ENCODE results near the gene P4HA3.

The P4HA3 gene

GRCh38 chr11:74225565-74225964 lies 85.9 kb downstream of the P4HA3 start:
- no peak overlapping the region for H3K9ac ChIP-seq (ENCODE audit: low read depth, low read length)
- no peaks in the 10 kb centered on the region for H3K4me1 ChIP-seq (ENCODE audit: insufficient read depth, low read length)
- H3K9me3 ChIP-seq (ENCODE audit: control insufficient read depth, insufficient read depth, low read length): no peaks in the 10 kb centered on the region
- H3K36me3 ChIP-seq (ENCODE audit: insufficient read depth, low read length): no peaks in the 10 kb centered on the region; the same call in 1 of the 2 replicates

- Histone ChIP-seq H3K9me3 (ENCODE audit: control insufficient read depth, insufficient read depth, low read length) (no peaks in the 10 kb centered on the region), H3K36me3 (ENCODE audit: insufficient read depth, low read length) (no peaks in the 10 kb centered on the region; the same call in 1 of the 2 replicates), H3K9ac (ENCODE audit: low read depth, low read length) (no peak overlapping the region), H3K4me1 (ENCODE audit: insufficient read depth, low read length) (no peaks in the 10 kb centered on the region)
These were observed 89.6 kb downstream of the P4HA3 start for GRCh38 chr11:74221816-74222215.

DNA sequence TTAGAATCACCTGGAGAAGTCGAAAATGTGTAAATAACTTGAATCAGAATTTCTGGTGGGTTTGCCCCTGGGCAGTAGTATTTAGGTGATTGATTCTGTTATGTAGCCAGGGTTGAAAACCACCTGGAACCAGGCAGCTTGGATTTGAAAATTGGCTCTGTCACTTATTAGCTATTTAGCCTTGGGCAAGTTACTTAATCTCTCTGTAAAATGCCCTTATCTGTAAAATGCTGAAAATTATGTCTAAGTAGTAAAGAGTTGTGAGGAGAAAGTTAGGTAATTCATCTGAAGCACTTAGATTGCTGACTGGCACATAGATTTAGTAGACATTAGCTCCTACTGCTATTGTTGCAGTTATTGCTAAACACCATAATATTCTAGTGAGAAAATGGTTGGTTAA lies 91.1 kb downstream of the P4HA3 start:
- H3K9me3 ChIP-seq (ENCODE audit: control insufficient read depth, insufficient read depth, low read length): no peaks in the 10 kb centered on the region
- H3K4me1 ChIP-seq (ENCODE audit: insufficient read depth, low read length): no peaks in the 10 kb centered on the region

More for the DNA sequence above, 91.1 kb downstream of the P4HA3 start:
- no peak overlapping the region for H3K9ac ChIP-seq (ENCODE audit: low read depth, low read length)
- no peaks in the 10 kb centered on the region; the same call in 1 of the 2 replicates for H3K36me3 ChIP-seq (ENCODE audit: insufficient read depth, low read length)

Data from ES-I3 (cell line).